ENCODE results near the gene TMTC4.
"Not testable (repeated sequence)": the region's sequence is repeated elsewhere in the genome, so short reads cannot be mapped to it uniquely, and the experiment has no call there.

TMTC4 gene

DNA sequence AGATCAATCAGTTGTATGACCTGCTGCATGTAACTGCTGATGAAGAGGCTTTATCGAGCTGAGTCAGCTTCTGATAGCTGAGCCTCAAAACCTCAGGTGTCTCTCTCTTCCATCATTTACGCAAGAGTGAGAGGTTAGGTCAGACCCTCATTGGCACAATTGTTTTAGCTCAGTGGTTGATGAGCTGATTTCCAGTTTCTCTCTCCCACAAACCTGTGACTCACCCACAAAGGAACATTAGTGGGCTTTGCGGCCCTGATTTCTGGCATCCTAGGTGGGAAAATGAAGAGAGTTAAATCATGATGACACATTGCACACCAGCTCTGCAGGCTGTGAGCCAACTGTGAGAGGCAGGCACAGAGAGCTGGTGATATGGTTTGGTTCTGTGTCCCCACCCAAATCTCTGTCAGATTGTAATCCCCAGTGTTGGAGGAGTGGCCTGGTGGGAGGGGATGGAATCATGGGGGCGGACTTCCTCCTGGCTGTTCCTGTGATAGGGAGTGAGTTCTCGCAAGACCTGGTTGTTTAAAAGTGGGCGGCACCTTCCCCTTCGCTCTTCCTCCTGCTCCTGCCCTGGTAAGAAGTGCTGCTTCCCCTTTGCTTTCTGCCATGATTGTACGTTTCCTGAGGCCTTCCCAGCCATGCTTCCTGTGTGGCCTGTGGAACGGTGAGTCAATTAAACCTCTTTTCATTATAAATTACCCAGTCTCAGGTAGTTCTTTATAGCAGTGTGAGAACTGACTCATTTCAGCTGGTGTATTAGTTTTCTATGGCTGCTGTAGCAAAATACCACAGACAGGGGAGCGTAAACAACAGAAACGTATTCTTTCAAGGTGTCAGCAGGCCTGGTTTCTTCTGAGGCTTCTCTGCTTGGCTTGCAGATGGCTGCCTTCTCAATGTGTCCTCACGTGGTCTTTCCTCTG, 33.5 kb upstream of the TMTC4 start:
- Histone ChIP-seq H3K4me3 (no peak overlapping the region), H3K27ac (no peak overlapping the region)
- no peak for DNase-seq (ENCODE audit: low spot score)
- TF ChIP-seq, protein P1, sequence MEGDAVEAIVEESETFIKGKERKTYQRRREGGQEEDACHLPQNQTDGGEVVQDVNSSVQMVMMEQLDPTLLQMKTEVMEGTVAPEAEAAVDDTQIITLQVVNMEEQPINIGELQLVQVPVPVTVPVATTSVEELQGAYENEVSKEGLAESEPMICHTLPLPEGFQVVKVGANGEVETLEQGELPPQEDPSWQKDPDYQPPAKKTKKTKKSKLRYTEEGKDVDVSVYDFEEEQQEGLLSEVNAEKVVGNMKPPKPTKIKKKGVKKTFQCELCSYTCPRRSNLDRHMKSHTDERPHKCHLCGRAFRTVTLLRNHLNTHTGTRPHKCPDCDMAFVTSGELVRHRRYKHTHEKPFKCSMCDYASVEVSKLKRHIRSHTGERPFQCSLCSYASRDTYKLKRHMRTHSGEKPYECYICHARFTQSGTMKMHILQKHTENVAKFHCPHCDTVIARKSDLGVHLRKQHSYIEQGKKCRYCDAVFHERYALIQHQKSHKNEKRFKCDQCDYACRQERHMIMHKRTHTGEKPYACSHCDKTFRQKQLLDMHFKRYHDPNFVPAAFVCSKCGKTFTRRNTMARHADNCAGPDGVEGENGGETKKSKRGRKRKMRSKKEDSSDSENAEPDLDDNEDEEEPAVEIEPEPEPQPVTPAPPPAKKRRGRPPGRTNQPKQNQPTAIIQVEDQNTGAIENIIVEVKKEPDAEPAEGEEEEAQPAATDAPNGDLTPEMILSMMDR (IDR thresholded peaks at IDR 0.05), result no peak

DNA sequence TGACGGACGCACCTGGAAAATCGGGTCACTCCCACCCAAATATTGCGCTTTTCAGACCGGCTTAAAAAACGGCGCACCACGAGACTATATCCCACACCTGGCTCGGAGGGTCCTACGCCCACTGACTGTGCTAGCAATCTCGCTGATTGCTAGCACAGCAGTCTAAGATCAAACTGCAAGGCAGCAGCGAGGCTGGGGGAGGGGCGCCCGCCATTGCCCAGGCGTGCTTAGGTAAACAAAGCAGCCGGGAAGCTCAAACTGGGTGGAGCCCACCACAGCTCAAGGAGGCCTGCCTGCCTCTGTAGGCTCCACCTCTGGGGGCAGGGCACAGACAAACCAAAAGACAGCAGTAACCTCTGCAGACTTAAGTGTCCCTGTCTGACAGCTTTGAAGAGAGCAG, 23.7 kb upstream of the TMTC4 start:
- DNase-seq (ENCODE audit: low spot score); H3K27ac ChIP-seq; H3K4me3 ChIP-seq: not testable (repeated sequence)

GRCh38 chr13:100695509-100695773, 20.8 kb upstream of the TMTC4 start:
- DNase-seq (ENCODE audit: low spot score), result no peak
- TF ChIP-seq, protein P1 (IDR thresholded peaks at IDR 0.05), result no peak
- no peak overlapping the region for H3K4me3 ChIP-seq
- H3K27ac ChIP-seq, result no peak overlapping the region

- no peak overlapping the region for H3K4me3 ChIP-seq
- TF ChIP-seq, protein P1 (IDR thresholded peaks at IDR 0.05), result no peak
- no peak for DNase-seq (ENCODE audit: low spot score)
- H3K27ac ChIP-seq, result no peak overlapping the region
These were observed 20.3 kb upstream of the TMTC4 start for GRCh38 chr13:100694722-100695508.

DNA sequence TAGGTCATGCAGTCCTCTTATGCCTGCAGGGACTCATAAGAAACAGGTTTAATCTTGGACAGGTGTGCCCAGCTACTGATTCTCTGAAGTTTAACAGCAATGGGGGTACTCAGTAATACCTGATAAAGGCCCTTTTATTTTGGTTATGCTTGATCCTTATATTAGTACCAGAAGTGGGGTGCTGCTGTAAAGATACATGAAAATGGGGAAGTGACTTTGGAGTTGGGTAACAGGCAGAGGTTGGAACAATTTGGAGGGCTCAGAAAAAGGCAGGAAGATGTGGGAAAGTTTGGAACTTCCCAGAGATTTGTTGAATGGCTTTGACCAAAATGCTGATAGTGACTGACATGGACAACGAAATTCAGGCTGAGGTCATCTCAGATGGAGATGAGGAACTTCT, 14.6 kb upstream of the TMTC4 start:
- Histone ChIP-seq H3K4me3 (no peak overlapping the region), H3K27ac (no peak overlapping the region)
- TF ChIP-seq, protein P1 (IDR thresholded peaks at IDR 0.05), result no peak
- DNase-seq (ENCODE audit: low spot score), result no peak

GRCh38 chr13:100680131-100680530, 5.5 kb upstream of the TMTC4 start:
- TF ChIP-seq, protein P1 (IDR thresholded peaks at IDR 0.05), result no peak
- DNase-seq (ENCODE audit: low spot score), result no peak

GRCh38 chr13:100677128-100677527, 2.5 kb upstream of the TMTC4 start:
- not testable (repeated sequence) for DNase-seq (ENCODE audit: low spot score); H3K4me3 ChIP-seq; H3K27ac ChIP-seq

More at GRCh38 chr13:100680131-100680530, 5.5 kb upstream of the TMTC4 start:
- H3K4me3 ChIP-seq, result no peak overlapping the region
- H3K27ac ChIP-seq, result no peak overlapping the region

DNA sequence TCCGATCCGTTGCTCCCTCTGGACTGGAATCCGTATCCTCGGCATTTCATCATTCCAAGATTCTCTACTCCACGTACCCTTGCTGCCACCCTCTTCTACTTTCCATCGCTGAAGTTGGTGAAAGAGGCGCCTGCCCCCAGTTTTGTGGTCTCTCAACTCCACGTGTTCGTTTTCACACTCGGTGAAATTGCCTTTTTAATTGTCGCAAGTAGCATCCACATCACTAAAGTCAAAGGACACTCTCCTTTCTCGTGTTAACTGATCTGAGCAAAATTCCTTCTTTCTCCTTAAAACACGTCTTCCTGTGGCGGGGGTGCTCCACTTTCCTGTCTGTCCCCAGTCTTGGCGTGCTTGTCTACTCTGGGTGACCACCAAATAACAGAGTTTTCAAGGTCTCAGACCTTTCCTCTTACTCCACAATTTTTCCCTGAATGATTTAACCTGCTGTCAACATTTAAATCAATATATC, 1.1 kb upstream of the TMTC4 start:
- H3K27ac ChIP-seq, result no peak overlapping the region
- DNase-seq (ENCODE audit: low spot score), result no peak
- peak overlapping the region; percentile 89 for H3K4me3 ChIP-seq
- TF ChIP-seq, protein P1 (IDR thresholded peaks at IDR 0.05), result no peak
